GM21576 (cell line): ENCODE results near the gene MRFAP1L1.
"Not testable (repeated sequence)": the region's sequence is repeated elsewhere in the genome, so short reads cannot be mapped to it uniquely, and the experiment has no call there.

Experiments used
- ATAC-seq: cut with Tn5 transposase; IDR thresholded peaks from one replicate; pipeline ENCODE4 v1.9.1; 2021; ENCODE audit warnings: mild to moderate bottlenecking, moderate library complexity; ENCODE audit not compliant: unreplicated experiment

The MRFAP1L1 gene

DNA sequence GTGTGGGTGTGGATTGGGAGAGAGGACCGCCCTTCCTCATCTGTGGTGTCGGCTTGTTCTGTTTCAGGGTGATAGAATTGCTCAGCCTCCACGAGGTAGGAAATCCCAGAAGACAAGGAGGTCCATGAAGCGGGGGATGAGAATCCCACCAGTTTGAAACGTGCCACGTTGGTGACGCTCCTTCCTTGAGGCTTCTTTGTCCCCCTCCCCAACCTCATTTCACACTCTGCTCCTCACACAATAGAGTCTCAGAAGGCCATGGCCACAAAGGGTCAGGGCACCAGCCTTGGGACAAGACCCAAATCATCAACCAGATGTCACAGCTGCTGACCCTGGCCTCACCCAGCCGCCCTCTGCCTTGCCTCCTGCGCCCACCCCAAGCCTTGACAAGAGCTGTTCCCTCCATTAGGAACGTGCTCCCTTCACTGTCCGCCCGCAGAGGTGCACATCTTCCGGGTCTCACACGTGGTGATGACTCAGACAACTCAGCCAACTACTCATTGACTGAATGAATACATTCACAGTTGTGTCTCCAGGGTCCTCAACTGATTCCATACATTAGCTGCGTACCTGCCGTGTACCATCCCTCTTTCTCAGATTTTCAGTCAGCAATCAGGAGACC, 24.6 kb upstream of the MRFAP1L1 start:
- no peak for ATAC-seq

DNA sequence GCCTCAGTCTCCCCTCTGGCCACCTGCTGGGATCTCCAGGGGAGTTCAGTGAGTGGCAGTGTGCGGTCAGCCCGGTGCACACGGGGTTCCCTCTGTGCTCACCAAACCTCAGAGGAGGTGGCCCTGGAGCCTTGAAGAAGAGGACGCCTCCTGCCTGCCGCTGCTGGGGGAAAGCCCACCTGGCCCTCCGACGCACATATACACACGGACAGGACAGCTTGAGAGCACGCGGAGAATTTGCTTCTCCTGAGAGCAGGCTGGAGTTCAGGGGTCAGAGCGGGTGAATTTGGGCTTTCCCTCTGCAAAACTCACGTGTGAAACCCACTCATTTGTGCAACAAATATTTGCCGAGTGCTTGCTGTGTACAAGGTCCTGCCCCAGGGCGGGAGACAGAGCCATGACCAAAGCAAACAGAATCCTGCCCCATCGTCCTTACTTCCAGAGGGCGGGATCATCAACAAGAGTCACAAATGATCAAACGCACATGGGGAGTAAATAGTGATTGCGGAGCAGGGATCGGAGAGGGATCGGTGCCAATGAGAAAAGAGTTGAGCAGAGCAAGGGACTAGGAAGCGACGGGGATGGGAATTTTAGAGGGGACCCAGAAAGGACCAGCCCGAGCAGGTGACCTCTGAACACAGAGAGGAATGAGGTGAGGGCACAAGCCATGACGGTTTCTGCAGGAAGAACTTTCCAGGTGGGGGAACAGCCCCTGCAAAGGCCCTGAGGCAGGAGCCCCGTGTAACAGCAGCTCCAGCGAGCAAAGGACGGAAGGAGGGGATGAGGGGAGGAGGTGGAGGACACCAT, 23.9 kb upstream of the MRFAP1L1 start:
- ATAC-seq, result no peak

DNA sequence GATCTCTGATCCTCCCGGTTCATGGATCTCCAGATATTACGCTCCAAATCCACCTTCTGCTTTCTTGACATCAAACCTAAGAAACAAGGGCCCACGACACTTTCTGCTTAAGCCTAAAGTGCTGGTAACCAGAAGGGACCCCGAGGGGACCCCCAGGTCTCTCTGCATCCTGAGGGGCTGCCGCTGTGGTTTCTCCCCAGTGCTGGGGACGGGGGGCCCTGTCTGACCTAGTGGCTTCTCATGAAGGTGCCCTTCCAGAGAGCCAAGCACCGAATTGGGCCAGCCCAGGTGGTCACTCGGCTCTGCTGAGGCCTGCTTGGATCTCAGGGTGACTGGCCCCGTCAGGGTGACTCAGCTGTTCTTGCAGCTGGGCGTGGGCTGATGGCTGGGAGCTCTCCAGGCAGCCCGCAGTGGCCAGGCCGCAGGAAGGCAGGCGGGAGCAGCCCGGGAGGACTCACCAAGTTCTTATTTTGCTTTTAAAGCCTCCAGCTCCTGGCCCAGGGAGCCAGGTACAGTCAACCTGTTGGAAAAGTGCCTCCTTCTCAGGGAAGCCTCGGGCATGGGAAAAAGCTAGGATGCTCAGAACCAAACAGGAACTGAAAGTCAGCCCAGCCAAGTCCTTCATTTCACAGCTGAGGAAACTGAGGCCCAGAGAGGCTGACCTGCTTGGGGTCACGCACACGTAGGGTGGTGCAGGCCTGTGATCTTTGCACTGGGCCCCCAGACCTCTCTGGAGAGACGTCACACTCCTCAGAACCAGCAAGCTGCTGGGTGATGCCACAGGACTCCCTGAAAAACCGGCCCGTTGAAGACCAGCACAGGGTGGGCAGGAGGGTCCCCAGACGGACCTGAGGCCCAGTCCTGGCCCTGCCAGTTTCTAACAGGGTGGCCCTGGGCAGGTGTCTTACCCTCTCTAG, 23.0 kb upstream of the MRFAP1L1 start:
- no peak for ATAC-seq

DNA sequence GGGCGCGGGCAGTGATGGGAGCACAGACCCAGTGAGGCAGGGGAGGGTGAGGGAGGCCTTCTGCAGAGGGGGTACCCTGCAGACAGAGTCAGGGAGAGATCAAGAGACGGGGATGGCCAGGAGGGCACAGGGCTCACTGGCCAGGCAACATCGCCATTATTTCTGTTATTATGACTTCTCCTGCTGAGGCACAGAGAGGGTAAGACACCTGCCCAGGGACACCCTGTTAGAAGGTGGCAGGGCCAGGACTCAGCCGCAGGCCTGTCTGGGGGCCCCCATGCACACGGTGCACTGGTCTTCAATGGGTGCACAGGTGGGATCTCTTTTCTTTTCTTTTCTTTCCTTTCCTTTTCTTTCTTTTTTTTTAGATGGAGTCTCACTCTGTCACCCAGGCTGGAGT, 22.1 kb upstream of the MRFAP1L1 start:
- ATAC-seq, result no peak

DNA sequence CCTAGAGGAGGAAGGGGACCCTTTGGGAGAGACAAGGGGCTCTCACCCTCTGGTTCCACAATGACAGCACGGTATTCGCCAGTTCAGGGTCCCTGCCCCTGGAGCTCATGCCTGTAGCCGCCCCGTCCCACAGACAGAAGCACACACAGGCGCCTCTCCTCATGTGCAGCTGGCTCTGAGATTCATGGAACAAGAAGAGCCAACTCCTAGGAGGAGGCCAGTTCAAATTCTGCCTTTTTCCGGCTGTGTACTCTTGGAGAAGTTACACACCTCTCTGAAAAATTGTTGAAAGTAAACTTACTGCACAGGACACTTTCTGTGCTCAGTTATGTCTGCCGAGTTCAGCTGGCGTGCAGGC, 21.6 kb upstream of the MRFAP1L1 start:
- no peak for ATAC-seq

DNA sequence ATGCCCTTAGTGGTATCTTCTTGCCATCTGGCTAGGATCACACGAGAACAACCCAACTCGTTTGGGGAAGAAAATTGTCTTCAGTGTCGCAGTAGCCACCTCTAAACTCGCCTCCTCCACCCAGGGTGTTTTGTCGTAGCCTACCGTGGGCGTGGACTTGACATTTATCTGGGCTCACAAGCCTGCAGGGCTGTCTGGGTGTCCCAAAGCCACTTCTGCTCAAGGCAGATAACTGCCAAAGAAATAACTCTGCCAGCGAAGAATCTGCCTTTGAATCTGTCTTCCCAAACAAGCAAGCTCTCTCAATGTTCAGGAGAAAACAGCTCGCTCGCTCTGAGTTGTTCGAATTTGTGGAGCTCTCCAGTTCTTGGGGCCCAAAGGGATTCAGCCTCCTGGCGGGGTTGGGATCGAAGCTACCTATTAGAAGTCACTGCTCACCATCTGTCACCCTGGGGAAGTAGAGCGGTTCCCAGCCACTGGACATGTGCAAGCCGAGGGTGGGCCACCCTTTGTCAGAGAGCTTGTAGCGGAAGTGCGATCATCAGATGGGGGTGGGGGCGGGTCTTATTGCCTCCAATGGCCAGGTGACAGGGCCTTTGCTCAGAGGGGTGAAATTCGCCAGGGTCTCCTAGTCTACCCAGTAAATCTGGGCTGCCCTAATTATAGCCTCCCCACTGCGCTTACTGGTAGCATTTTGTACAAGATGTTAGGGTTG, 21.1 kb upstream of the MRFAP1L1 start:
- no peak for ATAC-seq

DNA sequence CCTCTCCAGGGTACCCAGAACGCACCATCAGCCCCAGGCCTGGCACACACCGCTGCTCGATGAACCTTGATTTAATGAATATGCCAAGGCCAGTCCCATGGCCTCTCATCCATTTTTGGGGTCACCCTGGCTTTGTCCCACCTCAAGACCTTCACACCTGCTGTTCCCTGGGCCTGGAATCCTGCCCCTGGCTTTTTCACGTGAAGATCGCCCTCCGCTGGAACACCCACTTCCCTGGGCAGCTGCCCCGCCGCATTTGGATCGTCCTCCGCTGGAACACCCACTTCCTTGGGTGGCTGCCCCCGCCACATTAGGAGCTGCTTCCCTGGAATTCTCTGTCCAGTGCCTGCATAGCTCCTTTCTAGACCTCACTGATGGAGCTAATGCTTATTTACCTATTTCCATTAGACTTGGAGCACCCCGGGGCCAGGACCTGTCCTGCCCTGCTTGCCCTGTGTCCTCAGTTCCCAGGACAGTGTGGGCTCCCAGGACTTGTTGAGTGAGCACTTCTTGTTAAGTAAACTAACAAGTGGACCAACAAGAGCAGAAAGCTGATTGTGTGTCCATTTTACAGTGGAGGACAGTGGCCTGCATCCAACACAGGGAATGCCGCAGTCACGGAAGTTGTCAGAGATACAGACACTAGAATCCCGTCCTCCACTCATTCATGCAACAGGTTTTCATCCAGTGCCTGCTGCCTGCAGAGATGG, 18.8 kb upstream of the MRFAP1L1 start:
- no peak for ATAC-seq

DNA sequence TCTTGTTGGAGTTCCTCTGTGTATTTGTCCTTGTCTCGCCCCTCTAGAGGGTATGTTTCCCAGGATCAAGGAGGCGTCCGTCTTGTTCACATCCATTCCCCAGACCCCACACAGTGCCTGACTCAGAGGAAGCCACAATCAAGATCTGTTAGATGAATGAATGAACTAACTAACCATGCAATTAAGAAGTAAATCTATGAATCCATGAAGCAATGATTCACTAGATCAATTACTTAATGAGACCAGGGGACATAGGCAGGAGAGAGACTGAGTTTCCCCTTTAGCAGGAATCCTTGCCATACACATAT, 18.2 kb upstream of the MRFAP1L1 start:
- no peak for ATAC-seq

DNA sequence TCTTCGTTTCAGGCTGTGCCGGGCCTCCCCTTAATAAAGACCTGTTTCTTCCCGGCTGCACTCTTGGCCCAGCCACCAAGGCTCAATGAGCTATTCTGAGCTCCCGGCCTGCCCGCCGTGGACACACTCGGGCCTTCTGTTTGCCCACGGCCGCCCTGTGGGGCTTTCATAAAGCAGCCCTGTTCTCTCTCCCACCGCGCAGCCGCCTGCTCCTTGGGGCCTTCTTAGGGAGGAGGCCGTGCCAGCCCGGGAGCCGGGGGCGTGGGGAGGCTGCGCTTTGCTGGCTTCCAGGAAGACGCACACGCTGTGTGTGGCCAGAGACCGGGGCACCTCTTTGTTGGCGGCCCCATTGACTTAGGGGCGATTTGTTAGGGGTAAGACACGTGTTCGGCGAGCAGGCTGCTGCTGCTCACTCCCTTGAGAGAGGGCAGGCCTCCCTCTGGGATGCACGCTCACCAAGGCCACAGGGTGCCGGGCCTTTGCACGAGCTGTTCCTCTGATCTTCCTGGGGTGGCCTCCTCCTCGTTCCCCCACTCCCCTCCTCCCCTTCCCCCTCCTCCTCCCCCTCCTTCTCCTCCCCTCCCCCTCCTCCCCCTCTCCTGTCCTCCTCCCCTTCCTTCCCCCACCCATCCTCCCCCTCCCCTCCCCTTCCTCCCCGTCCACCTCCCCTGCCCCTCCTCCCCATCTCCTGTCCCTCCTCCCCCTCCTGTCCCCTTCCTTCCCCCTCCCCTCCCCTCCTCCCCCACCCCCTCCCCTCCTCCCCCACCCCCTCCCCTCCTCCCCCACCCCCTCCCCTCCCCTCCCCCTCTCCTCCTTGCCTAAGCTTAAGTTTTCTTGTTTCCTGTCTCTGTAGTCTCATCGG, 17.6 kb upstream of the MRFAP1L1 start:
- no peak for ATAC-seq

DNA sequence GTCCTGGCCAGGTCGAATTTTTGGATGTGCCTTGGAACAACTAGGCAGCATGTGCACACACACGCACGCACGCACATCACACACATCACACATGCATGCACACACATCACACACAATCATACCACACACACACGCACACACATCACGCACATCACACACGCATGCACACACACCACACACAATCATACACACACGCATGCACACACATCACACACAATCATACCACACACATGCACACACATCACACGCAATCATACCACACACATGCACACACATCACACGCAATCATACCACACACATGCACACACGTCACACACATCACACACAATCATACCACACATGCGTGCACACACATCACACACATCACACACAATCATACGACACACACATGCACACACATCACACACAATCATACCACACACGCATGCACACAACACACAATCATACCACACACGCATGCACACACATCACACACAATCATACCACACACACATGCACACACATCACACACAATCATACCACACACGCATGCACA, 15.8 kb upstream of the MRFAP1L1 start:
- not testable (repeated sequence) for ATAC-seq

DNA sequence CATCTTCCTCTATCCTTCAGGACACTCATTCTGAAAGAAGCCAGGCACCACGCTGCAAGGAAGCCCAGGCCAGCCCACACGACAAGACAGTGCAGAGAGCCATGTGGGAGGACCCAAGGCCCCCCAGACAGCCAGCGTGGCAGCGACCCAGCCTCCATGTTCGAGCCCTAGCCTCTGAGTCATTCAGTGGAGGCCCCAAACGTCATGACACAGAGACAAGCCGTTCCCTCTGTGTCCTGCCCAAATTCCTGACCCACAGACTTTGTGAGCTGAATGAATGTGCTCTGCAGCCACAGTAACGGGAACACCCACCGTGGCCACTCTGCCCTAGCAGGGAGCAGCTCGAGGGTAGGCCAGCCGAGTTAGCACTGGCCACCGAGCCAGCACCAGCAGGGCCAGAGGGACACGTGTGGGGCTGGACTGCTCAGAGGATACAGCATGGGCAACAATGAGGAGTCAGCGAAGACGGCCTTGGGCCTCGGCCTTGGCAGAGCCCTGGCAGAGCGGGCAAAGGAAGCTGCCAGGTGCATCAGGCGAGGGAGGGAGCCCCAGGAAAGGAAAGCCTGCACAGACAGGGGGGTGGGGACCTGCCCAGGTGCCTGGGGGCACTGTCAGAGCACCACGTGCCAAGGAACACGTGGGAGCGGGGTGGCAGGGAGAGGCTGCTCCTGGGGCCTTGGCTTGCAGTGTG, 14.9 kb upstream of the MRFAP1L1 start:
- no peak for ATAC-seq

DNA sequence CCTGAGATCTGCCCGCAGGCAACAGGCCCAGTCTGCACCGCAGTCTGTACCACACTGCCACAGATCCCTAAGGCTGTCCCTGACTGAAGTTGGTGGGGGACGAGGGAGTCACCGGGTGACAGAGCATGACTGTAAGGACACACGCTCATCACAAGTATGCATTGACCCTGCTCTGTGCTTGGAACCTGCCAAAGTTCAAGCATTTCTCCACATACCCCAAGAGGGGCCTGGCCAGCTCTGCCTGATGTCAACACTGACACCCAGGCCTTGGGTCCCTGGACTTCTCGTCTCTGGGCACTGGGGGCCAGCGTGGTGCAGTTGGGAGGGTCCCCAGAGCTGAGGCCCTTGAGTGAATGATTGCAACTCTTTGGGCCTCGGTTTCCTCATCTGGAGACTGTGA, 14.2 kb upstream of the MRFAP1L1 start:
- ATAC-seq, result no peak

DNA sequence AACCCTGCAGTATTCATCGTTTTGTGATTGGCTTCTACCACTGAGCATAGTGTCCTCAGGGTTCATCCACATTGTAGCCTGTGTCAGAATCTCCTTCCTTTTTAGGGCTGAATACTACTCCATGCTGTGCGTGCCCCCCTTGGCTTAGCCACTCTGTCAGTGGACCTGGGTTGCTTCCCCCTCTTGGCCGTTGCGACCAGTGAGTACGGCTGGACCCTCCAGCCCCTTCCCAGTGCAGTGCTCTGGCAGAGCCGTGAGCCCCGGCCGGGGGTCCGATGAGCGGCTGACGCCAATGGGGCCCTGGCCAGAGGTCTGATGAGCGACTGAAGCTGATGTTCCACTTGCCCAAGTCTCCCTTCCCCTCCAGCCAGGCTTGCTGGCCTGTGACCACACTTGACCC, 13.2 kb upstream of the MRFAP1L1 start:
- ATAC-seq, result no peak

DNA sequence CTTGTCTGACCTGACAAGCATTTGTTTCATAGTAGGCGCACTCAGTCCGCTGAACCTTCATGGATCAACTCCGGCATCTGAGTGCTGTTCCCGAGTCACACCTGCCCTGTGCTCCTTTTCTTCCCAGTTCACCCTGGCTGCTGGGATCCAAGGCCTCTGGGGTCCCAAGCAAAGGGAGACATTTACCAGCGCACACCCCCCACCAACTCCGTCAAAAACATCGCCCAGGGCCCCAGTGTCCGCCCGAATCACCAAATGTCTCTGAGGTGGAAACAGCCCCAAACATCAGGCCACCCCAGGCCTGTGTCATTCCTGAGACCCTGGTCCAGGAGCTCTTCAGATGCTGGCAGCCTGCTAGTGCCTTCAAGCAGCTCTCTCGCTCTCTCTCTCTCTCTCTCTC, 11.5 kb upstream of the MRFAP1L1 start:
- ATAC-seq, result no peak

DNA sequence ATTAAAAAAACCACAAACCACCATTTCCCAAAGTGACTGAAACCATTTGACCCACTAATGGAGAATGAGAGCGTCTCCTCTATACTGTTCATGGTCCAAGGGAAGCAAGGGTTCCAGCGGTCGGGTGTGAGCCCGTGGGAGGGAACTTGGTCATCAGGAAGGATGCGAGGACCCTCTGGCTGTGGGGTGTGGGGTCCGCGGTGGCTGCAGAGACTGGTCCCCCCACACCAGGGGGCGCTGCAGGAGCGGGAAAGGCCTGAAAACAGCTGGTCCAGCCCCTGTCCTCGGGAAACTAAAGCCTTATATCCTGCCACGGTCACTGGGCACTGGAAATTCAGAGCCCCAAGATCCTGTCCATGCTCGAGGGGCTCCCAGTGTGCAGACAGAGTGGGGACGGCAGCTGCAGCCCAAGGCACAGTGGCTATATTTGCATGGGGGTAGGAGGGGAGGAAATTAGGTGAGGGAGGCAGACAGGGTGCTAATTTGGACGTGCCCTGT, 10.6 kb upstream of the MRFAP1L1 start:
- ATAC-seq, result no peak

DNA sequence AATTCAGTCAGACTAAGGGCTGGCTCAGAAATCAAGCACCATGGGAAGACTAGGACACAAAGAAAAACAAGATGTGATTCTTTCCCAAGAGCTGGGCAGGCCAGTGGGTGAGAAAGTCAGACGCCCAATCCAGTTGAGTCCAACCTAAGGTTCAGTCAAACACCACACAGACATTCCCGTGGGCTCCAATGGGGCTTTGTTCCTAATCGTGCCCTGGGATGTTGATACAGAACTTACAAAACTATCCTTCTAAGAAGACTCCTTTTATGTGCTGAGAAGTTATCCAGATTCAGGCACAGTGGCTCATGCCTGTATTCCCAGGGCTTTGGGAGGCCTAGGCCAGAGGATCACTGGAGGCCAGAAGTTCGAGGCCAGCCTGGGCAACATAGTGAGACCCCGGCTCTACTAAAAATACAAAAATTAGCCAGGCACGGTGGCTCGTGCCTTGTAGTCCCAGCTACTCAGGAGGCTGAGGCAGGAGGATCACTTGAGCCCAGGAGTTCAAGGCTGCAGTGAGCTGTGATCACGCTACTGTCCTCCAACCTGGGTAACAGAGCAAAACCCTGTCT, 10.0 kb upstream of the MRFAP1L1 start:
- ATAC-seq, result no peak

DNA sequence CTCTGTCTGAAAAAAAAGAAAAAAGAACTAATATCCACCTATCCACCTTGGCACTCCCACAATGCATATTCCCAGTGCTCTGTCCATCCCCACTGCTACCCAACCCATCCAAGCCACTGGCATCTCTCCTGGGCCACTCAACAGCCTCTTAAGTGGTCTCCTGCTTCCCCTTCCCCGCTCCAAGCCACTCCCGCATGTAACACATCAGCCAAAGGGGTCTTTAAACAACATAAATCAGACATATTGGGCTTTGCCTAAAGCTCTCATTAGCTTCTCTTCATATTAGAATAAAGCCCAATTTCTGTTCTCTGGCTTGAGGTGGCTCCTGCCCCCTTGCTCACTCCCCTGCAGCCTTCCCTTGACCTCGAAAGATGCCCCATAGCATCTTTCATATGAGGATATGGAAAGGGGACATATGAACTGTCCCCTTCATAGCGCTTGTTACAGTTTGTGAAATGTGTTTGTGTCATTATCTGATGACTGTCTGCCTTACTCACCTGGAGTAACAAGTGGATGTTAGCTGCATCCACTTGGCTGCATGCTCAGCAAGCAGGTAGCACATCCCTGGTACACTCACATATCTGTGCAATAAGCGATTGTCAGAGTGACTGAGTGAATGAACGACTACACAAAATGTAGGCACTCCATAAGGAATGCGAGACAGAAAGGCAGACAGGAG, 9.4 kb upstream of the MRFAP1L1 start:
- no peak for ATAC-seq
